HL-60 (cell line): ENCODE data around the gene ABHD11.

Source experiments
- CTCF ChIP-seq: IDR thresholded peaks from one replicate; pipeline ENCODE4 v1.5.1; 2011; ENCODE audit warnings: low read length, control low read depth, inconsistent platforms; ENCODE audit not compliant: insufficient read depth
- GABPA ChIP-seq: IDR thresholded peaks from 2 replicates; pipeline ENCODE4 v1.6.1; 2012; ENCODE audit warnings: low read depth
- POLR2AphosphoS5 ChIP-seq: IDR thresholded peaks from 2 replicates; pipeline ENCODE4 v1.6.1; 2012; ENCODE audit warnings: low read depth
- SPI1 ChIP-seq: IDR thresholded peaks from 2 replicates; pipeline ENCODE4 v1.6.1; 2012; ENCODE audit warnings: low read depth, mild to moderate bottlenecking, borderline replicate concordance

- no peak for TF ChIP-seq CTCF
- no peak for TF ChIP-seq POLR2AphosphoS5
- no peak for TF ChIP-seq SPI1
- no peak for TF ChIP-seq GABPA
Observed at GRCh38 chr7:73702226-73702625, 36.4 kb downstream of the ABHD11 start.
